ENCODE measurements around the gene RPL11.
"Not testable (repeated sequence)": the region's sequence is repeated elsewhere in the genome, so short reads cannot be mapped to it uniquely, and the experiment has no call there.

RPL11 gene

GRCh38 chr1:23732363-23733224, 41.0 kb downstream of the RPL11 start:
- DNase-seq (ENCODE audit: low spot score): no peak

- DNase-seq (ENCODE audit: low spot score): not testable (repeated sequence)
Observed at GRCh38 chr1:23733281-23733680, 41.7 kb downstream of the RPL11 start.

DNA sequence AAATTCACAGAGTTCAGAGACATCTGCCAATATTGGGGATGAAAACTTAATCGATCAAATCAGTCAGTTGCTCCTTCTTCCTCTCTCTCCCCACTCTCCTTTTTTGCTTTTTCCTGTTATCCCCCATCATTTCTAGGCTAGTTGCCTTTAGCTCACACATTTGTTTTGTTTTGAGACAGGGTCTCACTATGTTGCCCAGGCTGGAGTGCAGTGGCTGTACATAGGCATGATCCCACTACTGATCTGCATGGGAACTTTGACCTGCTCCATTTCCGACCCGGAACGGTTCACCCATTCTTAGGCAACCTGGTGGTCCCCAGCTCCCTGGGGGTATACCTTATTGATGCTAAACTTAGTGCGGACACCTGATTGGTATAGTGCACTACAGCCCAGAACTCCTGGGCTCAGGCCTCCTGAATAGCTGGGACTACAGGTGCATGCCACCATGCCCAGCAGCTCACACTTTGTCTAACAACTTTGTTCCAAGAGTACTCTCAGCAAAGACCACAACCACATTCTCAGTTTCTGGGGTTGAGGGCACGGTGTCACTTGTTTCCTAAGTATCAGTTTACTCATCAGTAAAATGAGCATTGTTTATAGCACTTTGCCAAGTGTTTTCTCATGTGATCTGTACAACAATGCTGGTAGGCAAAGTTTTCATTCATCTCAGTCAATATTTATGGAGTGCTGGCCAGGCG, 45.0 kb downstream of the RPL11 start:
- DNase-seq (ENCODE audit: low spot score): no peak

DNA sequence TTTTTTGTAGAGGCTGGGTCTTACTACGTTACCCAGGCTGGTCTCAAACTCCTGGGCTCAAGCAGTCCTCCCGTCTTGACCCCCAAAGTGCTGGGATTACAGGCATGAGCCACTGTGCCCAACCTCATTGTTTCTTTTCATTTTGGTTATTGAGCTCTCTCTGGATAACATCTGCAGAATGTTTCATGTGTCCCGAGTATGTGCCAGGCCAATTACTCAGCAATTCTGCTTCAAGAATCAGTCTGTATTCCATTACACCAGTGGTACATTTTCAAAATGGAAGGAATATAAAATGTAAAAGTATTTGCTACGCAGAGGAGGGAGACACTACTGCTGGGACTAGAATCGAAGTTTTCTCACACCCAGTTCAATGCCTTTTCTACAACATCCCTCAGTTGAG, 50.0 kb downstream of the RPL11 start:
- no peak for DNase-seq (ENCODE audit: low spot score)

DNA sequence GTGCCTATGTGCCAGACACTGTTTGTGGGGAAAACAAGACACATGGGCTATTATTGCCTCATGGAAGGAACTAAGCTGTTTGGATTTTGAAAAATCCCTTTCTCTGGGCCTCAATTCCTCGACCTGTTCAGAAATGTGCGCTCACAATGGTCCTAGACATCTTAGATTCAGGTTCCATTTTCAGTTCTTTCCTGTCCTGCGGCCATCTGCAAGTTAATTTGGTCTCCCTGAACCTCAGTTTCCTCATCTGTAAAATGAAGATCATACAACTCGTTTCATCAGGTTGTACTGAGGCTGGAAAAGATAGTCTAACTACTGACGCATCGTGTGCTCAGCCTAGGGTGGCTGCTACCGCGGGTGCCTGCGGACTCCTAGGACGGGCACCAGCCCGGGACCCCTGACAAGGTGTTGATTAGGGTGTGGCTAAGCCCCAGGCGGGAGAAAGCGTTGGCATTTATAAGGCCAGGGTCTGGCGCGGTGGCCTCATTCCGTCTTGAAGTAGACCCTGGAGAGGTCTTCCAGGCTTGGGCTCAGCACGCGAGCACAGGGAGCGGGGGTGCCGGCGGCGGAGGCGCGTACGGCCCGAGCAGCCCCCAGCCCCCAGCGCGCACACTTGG, 51.2 kb downstream of the RPL11 start:
- DNase-seq (ENCODE audit: low spot score): no peak

GRCh38 chr1:23743287-23744152, 51.9 kb downstream of the RPL11 start, which contains the start of gene ELOA:
Gene ELOA (plus strand): TSS chr1:23743471. CDS start chr1:23743504, 33 bp downstream.
- DNase-seq (ENCODE audit: low spot score): peak; percentile 87

DNA sequence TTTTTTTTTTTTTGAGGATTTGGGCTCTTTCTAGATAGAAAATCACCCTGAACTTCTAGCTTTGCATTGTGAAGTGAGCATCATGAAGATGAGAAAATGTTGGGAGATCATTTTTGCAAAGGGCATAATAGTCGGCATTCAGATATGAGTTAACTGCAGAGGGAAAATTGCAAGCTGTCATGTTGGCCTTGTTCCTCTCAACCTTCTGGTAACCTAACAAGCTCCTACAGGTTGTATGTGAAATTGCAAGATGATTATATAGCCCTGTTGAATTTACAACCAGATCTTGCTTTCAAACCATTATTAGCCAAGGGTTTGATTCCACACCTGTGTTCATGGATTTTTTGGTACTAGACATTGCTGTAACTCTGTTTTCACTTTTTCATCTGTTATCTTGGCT, 53.9 kb downstream of the RPL11 start:
- DNase-seq (ENCODE audit: low spot score): no peak
